DND-41 (cell line): ENCODE measurements around the gene RPS14.

ENCODE experiments used
- EZH2 ChIP-seq: IDR thresholded peaks from 3 replicates; pipeline ENCODE4 v1.6.1; 2012; ENCODE audit warnings: borderline replicate concordance, low read depth, mild to moderate bottlenecking, moderate library complexity, low read length, inconsistent platforms; ENCODE audit not compliant: severe bottlenecking
- TF ChIP-seq, protein P1 (sequence below): IDR thresholded peaks from 2 replicates; pipeline ENCODE4 v1.5.1; 2012; ENCODE audit warnings: borderline replicate concordance, low read length, moderate library complexity, mild to moderate bottlenecking; ENCODE audit not compliant: poor library complexity, severe bottlenecking; ENCODE audit errors: extremely low read depth

DNA sequence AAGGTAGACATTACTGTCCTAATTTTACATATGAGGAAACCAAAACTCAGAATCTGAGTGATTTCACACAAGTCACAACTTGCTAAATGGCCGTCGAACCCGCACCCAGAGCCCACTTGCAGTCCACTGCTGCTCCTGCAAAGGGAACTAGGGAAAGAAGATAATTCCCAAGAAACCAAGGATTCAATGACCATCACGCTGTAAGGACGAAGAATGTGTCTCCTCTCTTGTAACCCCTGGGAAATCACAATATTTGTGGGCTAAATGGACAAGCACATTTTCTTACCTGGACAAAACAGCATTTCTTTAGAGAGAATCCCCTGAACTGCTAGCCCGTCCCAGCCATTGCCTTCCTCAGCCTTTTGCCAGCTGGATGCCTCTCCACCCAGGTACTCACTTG, 2.4 kb downstream of the RPS14 start:
- TF ChIP-seq, protein P1, sequence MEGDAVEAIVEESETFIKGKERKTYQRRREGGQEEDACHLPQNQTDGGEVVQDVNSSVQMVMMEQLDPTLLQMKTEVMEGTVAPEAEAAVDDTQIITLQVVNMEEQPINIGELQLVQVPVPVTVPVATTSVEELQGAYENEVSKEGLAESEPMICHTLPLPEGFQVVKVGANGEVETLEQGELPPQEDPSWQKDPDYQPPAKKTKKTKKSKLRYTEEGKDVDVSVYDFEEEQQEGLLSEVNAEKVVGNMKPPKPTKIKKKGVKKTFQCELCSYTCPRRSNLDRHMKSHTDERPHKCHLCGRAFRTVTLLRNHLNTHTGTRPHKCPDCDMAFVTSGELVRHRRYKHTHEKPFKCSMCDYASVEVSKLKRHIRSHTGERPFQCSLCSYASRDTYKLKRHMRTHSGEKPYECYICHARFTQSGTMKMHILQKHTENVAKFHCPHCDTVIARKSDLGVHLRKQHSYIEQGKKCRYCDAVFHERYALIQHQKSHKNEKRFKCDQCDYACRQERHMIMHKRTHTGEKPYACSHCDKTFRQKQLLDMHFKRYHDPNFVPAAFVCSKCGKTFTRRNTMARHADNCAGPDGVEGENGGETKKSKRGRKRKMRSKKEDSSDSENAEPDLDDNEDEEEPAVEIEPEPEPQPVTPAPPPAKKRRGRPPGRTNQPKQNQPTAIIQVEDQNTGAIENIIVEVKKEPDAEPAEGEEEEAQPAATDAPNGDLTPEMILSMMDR = peak; percentile 2
- no peak for TF ChIP-seq EZH2
